K562 (cell line): Measurements from ENCODE around the gene ST7. TPM values are rescaled to one million over a fixed set of nuclear protein-coding genes. Genes with fewer than 3 reads are reported as not detected.

Experiments used
- BACH1 ChIP-seq: fragments of 200-800 bp; sonication (Bioruptor generic); IDR thresholded peaks from 2 replicates; pipeline ENCODE4 v1.6.1; 2016; ENCODE audit warnings: missing genetic modification characterization, missing compliant biosample characterization
- CEBPG ChIP-seq, 3 experiments: fragments of 200-800 bp in 1 of 3; sonication (Bioruptor generic) in 1 of 3; sonication (generic) in 1 of 3; formaldehyde crosslinking in 1 of 3; IDR thresholded peaks in 2 of 3; conservative IDR thresholded peaks in 1 of 3; 2 replicates each; pipeline versions ENCODE4 v1.6.1 to v1.8.0; 2016 to 2022; ENCODE audit warnings: missing compliant biosample characterization in 2 of 3, missing genetic modification characterization in 2 of 3, mild to moderate bottlenecking in 1 of 3, missing genetic modification reagents in 1 of 3
- E2F6 ChIP-seq, 2 experiments: IDR thresholded peaks; 2 replicates each; pipeline ENCODE4 v1.6.1; 2011; ENCODE audit warnings: borderline replicate concordance in 1 of 2, control low read depth in 1 of 2, low read depth in 1 of 2, low read length in 1 of 2, mild to moderate bottlenecking in 1 of 2, mixed read lengths in 1 of 2, moderate library complexity in 1 of 2; ENCODE audit not compliant: insufficient read depth in 1 of 2, insufficient read length in 1 of 2, poor library complexity in 1 of 2, severe bottlenecking in 1 of 2; ENCODE audit errors: extremely low read depth in 1 of 2
- ELF2 ChIP-seq: fragments of 250-450 bp; sonication (Bioruptor Pico); IDR thresholded peaks from 2 replicates; pipeline ENCODE4 v1.5.0; 2021; ENCODE audit warnings: mild to moderate bottlenecking
- ETV1 ChIP-seq: fragments of 450-650 bp; conservative IDR thresholded peaks from 2 replicates; pipeline ENCODE4 v1.6.1; 2016; ENCODE audit warnings: missing genetic modification characterization, control low read depth, low read depth, missing compliant biosample characterization
- NFRKB ChIP-seq: fragments of 450-650 bp; IDR thresholded peaks from 2 replicates; pipeline ENCODE4 v1.6.1; 2016; ENCODE audit warnings: low read depth
- NR4A1 ChIP-seq, 2 experiments: fragments of 250-450 bp in 1 of 2; fragments of 450-650 bp in 1 of 2; sonication (Bioruptor Pico) in 1 of 2; IDR thresholded peaks; 2 replicates each; pipeline versions ENCODE4 v1.4.0 to v1.6.1; 2016 to 2020; ENCODE audit warnings: mild to moderate bottlenecking in 2 of 2, missing compliant biosample characterization in 1 of 2, missing genetic modification characterization in 1 of 2, moderate library complexity in 1 of 2
- NRF1 ChIP-seq, 2 experiments: fragments of 450-650 bp; IDR thresholded peaks in 1 of 2; conservative IDR thresholded peaks in 1 of 2; 2 replicates each; pipeline ENCODE4 v1.6.1; 2014; ENCODE audit warnings: mild to moderate bottlenecking in 2 of 2
- OTX1 ChIP-seq: fragments of 450-650 bp; formaldehyde crosslinking; IDR thresholded peaks from 2 replicates; pipeline ENCODE4 v1.4.0; 2022; ENCODE audit warnings: mild to moderate bottlenecking
- PATZ1 ChIP-seq: fragments of 250-450 bp; sonication (Bioruptor Pico); IDR thresholded peaks from 2 replicates; pipeline ENCODE4 v1.5.0; 2020; ENCODE audit warnings: mild to moderate bottlenecking, borderline replicate concordance
- TSC22D4 ChIP-seq: fragments of 450-650 bp; IDR thresholded peaks from 2 replicates; pipeline ENCODE4 v1.6.1; 2016; ENCODE audit warnings: missing genetic modification characterization, missing biosample characterization, control low read depth
- ZNF239 ChIP-seq: fragments of 250-450 bp; sonication (Bioruptor Pico); IDR thresholded peaks from 2 replicates; pipeline ENCODE4 v1.4.0; 2020; ENCODE audit warnings: mild to moderate bottlenecking
- ZNF41 ChIP-seq: fragments of 250-450 bp; sonication (Bioruptor Pico); conservative IDR thresholded peaks from 2 replicates; pipeline ENCODE4 v1.4.0; 2020; ENCODE audit warnings: mild to moderate bottlenecking
- ZNF644 ChIP-seq: fragments of 200-800 bp; sonication (Bioruptor generic); IDR thresholded peaks from 2 replicates; pipeline ENCODE4 v1.6.1; 2016; ENCODE audit warnings: low read depth, missing genetic modification characterization, missing compliant biosample characterization
- ZNF655 ChIP-seq: fragments of 250-450 bp; sonication (Bioruptor Pico); IDR thresholded peaks from 2 replicates; pipeline ENCODE4 v1.5.0; 2021
- ZNF707 ChIP-seq: fragments of 250-450 bp; sonication (Bioruptor Pico); conservative IDR thresholded peaks from 2 replicates; pipeline ENCODE4 v1.8.0; 2022; ENCODE audit warnings: inconsistent platforms, mild to moderate bottlenecking, moderate library complexity
- polyA plus RNA-seq, 8 experiments: library from polyadenylated mRNA; depleted of rRNA in 4 of 8; stranded (reverse) in 5 of 8; unstranded in 3 of 8; fragments of >200 nt; fragmentation: Nextera tagmentation in 2 of 8; fragmentation: Illumina TruSeq in 1 of 8; extraction: Ambion mirVana in 2 of 8; extraction: Trizol in 1 of 8; gene quantifications; 2 replicates each; pipeline versions ENCODE4 v1.2.1 to v1.2.3, GENCODE V29; 2011 to 2014; ENCODE audit warnings: inconsistent platforms in 1 of 8, missing spikeins in 1 of 8
- total RNA-seq, 7 experiments: library from RNA; depleted of rRNA in 6 of 7; stranded (reverse); fragments of >200 nt in 6 of 7; fragmentation: Illumina TruSeq in 2 of 7; extraction: Trizol in 2 of 7; gene quantifications; 2 replicates each; pipeline versions ENCODE4 v1.2.1 to v1.2.3, GENCODE V29; 2011 to 2021; ENCODE audit warnings: low replicate concordance in 1 of 7
- TF ChIP-seq, protein P1 (sequence below), 2 experiments: fragments of 150-350 bp in 1 of 2; IDR thresholded peaks; 2 replicates each; pipeline ENCODE4 v1.6.1; 2012 to 2016; ENCODE audit warnings: low read depth in 2 of 2, low read length in 2 of 2, mild to moderate bottlenecking in 1 of 2, moderate library complexity in 1 of 2

The ST7 gene
- total and polyA plus RNA-seq, 9 of the 15 experiments (the other 6 are each of a cell fraction or from before 2014, with no cell fraction given): 23.9 to 56.3 (median 36.9) TPM

DNA sequence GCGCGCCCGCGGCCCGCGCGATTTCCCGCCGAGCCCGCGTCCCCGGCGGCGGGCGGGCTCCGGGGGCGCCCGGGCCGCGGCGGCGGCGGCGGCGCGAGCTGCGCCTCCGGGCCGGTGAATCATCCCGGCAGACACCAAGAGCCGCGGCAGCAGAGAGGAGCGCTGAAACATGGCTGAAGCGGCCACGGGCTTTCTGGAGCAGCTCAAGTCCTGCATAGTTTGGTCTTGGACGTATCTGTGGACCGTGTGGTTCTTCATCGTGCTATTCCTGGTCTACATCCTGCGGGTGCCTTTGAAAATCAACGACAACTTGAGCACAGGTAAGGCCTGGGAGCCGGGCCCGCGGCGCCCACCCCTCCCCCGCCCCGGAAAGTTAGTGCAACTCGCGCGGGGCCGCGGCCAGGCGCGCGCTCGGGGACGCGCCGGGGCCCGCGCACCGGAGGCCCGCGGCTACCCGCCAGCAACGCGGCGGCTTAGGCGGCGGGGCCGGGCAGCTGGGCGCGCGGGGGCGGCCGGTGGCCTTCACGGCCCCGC is at the start of gene ST7 (continued):
- TF ChIP-seq, protein P1, sequence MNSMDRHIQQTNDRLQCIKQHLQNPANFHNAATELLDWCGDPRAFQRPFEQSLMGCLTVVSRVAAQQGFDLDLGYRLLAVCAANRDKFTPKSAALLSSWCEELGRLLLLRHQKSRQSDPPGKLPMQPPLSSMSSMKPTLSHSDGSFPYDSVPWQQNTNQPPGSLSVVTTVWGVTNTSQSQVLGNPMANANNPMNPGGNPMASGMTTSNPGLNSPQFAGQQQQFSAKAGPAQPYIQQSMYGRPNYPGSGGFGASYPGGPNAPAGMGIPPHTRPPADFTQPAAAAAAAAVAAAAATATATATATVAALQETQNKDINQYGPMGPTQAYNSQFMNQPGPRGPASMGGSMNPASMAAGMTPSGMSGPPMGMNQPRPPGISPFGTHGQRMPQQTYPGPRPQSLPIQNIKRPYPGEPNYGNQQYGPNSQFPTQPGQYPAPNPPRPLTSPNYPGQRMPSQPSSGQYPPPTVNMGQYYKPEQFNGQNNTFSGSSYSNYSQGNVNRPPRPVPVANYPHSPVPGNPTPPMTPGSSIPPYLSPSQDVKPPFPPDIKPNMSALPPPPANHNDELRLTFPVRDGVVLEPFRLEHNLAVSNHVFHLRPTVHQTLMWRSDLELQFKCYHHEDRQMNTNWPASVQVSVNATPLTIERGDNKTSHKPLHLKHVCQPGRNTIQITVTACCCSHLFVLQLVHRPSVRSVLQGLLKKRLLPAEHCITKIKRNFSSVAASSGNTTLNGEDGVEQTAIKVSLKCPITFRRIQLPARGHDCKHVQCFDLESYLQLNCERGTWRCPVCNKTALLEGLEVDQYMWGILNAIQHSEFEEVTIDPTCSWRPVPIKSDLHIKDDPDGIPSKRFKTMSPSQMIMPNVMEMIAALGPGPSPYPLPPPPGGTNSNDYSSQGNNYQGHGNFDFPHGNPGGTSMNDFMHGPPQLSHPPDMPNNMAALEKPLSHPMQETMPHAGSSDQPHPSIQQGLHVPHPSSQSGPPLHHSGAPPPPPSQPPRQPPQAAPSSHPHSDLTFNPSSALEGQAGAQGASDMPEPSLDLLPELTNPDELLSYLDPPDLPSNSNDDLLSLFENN (IDR thresholded peaks at IDR 0.05; ENCODE audit: low read depth in 2 of 2, low read length in 2 of 2): 0 out of 4 replicates have a peak, but pooled peaks of 1 of the 2 experiments have one; percentile 44
- TF ChIP-seq CEBPG (CRISPR knock-in tag; IDR thresholded peaks at IDR 0.05): no peak
- peak in 1 of 2 experiments; percentile 54; a peak in 2 of 4 replicates for TF ChIP-seq CEBPG (tag; conservative IDR thresholded peaks at IDR 0.05 in 1 of 2, IDR thresholded peaks at IDR 0.05 in 1 of 2)
- TF ChIP-seq NR4A1 (CRISPR knock-in tag; IDR thresholded peaks at IDR 0.05): no peak
- TF ChIP-seq NR4A1 (tag; IDR thresholded peaks at IDR 0.05): 0 out of 2 replicates have a peak, but pooled peaks have one; percentile 71
- TF ChIP-seq ZNF707: no peak
- TF ChIP-seq ZNF644 (tag): peak; percentile 97
- TF ChIP-seq ELF2 (CRISPR knock-in tag): no peak
- TF ChIP-seq BACH1: peak; percentile 93
- TF ChIP-seq ZNF41 (CRISPR knock-in tag): 0 out of 2 replicates have a peak, but pooled peaks have one; percentile 48
- TF ChIP-seq NRF1 (conservative IDR thresholded peaks at IDR 0.05 in 1 of 2, IDR thresholded peaks at IDR 0.05 in 1 of 2): peak; percentile 32 to 57; a peak in 2 of 4 replicates
- no peak for TF ChIP-seq TSC22D4 (tag)
- peak; percentile 23; the same call in 1 of the 2 replicates for TF ChIP-seq ETV1 (tag)
- TF ChIP-seq ZNF655 (CRISPR knock-in tag): no peak
- TF ChIP-seq E2F6 (IDR thresholded peaks at IDR 0.05; ENCODE audit: borderline replicate concordance in 1 of 2, extremely low read depth in 1 of 2, insufficient read depth in 1 of 2, insufficient read length in 1 of 2, low read depth in 1 of 2, low read length in 1 of 2, poor library complexity in 1 of 2, severe bottlenecking in 1 of 2): peak; percentile 16 to 80
- TF ChIP-seq NFRKB: peak; percentile 76; the same call in 1 of the 2 replicates
- peak; percentile 45; the same call in 1 of the 2 replicates for TF ChIP-seq ZNF239 (CRISPR knock-in tag)
- TF ChIP-seq PATZ1: no peak
- 0 out of 2 replicates have a peak, but pooled peaks have one; percentile 54 for TF ChIP-seq OTX1
